GM12878 (cell line): ENCODE data around the gene RBMS1. TPM values are rescaled to one million over a fixed set of nuclear protein-coding genes. Genes with fewer than 3 reads are reported as not detected.

Experiments
- ATAC-seq: fragments of 200-7000 bp; cut with Tn5 transposase; 3 replicates; pipeline ENCODE4 v1.9.1; 2020; ENCODE audit warnings: mild to moderate bottlenecking, moderate library complexity
- BruUV-seq: library from RNA; stranded (reverse); fragments of 400-500 nt; replicated peaks from 2 replicates; lab custom pipeline; 2021; lab: Mats Ljungman, UMichigan
- CTCF ChIA-PET: fragments of 300-600 bp; sonication (Branson Sonifier 250); formaldehyde crosslinking; extraction: SDS; loops from one replicate; lab custom pipeline; 2021; ENCODE audit warnings: inconsistent platforms; lab: Yijun Ruan, JAX
- POLR2A ChIA-PET: fragments of 350-600 bp; formaldehyde crosslinking; extraction: SDS; loops from one replicate; lab custom pipeline; 2021; ENCODE audit warnings: inconsistent platforms; lab: Charles Lee
- RAD21 ChIA-PET: fragments of 300-600 bp; sonication (Branson Sonifier 250); formaldehyde crosslinking; loops from one replicate; lab custom pipeline; 2023; ENCODE audit warnings: antibody characterized with exemption; ENCODE audit not compliant: unreplicated experiment; lab: Charles Lee
- SMC1A ChIA-PET: fragments of 300-600 bp; sonication (Branson Sonifier 250); formaldehyde crosslinking; loops from one replicate; lab custom pipeline; 2023; ENCODE audit not compliant: unreplicated experiment, uncharacterized antibody; lab: Charles Lee
- DNase-seq: peaks from one replicate; pipeline ENCODE4 v3.0.0-alpha.2; 2011; ENCODE audit warnings: low read depth, low spot score
- FAIRE-seq: peaks from 3 replicates; lab custom pipeline; 2011; peaks lifted over from hg19 to GRCh38; lab: Jason Lieb, UNC
- H2AFZ ChIP-seq: 2 replicates; pipeline ENCODE4 v1.6.0; 2011; ENCODE audit warnings: low read depth, low read length, control low read depth; ENCODE audit not compliant: control insufficient read depth
- H3K27ac ChIP-seq: 2 replicates; pipeline ENCODE4 v1.5.1; 2011; ENCODE audit warnings: control low read depth; ENCODE audit not compliant: control insufficient read depth, insufficient read depth
- H3K27me3 ChIP-seq, 2 experiments: replicated peaks in 1 of 2; 2 replicates each; pipeline versions ENCODE4 v1.6.0 to v1.6.1; 2011; ENCODE audit warnings: low read length in 1 of 2; ENCODE audit not compliant: control insufficient read depth in 2 of 2, insufficient read depth in 2 of 2
- H3K36me3 ChIP-seq, 2 experiments: 2 replicates each; pipeline ENCODE4 v1.5.1; 2011; ENCODE audit warnings: low read length in 1 of 2; ENCODE audit not compliant: control insufficient read depth in 2 of 2, insufficient read depth in 2 of 2
- H3K4me1 ChIP-seq: 2 replicates; pipeline ENCODE4 v1.6.1; 2011; ENCODE audit warnings: mild to moderate bottlenecking, low read length, moderate library complexity, mixed read lengths; ENCODE audit not compliant: control insufficient read depth, insufficient read depth
- H3K4me2 ChIP-seq: 2 replicates; pipeline ENCODE4 v1.6.0; 2011; ENCODE audit warnings: control low read depth; ENCODE audit not compliant: control insufficient read depth, insufficient read depth
- H3K4me3 ChIP-seq: fragments of 200-600 bp; sonication (generic); 2 replicates; pipeline ENCODE4 v1.5.1; 2016
- H3K79me2 ChIP-seq: 2 replicates; pipeline ENCODE4 v1.6.0; 2011; ENCODE audit warnings: low read length; ENCODE audit not compliant: control insufficient read depth, insufficient read depth
- H3K9ac ChIP-seq: 2 replicates; pipeline ENCODE4 v1.8.0; 2011; ENCODE audit warnings: low read length, control low read depth, mixed read lengths; ENCODE audit not compliant: control insufficient read depth, insufficient read depth
- H3K9me3 ChIP-seq: replicated peaks from 3 replicates; pipeline ENCODE4 v1.5.1; 2011; ENCODE audit warnings: mild to moderate bottlenecking, low read length; ENCODE audit not compliant: control insufficient read depth, insufficient read depth
- H4K20me1 ChIP-seq: 2 replicates; pipeline ENCODE4 v1.6.0; 2011; ENCODE audit not compliant: control insufficient read depth, insufficient read depth
- ASH2L ChIP-seq: fragments of 300-600, 200-600 bp; sonication (generic); IDR thresholded peaks from 2 replicates; pipeline ENCODE4 v1.6.1; 2017; ENCODE audit warnings: low read depth, mild to moderate bottlenecking, borderline replicate concordance
- CBX3 ChIP-seq: fragments of 200-600 bp; sonication (generic); IDR thresholded peaks from 2 replicates; pipeline ENCODE4 v1.6.1; 2016; ENCODE audit warnings: low read depth, borderline replicate concordance
- CHD2 ChIP-seq: IDR thresholded peaks from 2 replicates; pipeline ENCODE4 v1.6.1; 2011; ENCODE audit warnings: low read depth, low read length, improper control_type of control experiment, borderline replicate concordance
- EED ChIP-seq: sonication (generic); IDR thresholded peaks from 2 replicates; pipeline ENCODE4 v1.6.1; 2016; ENCODE audit warnings: antibody characterized with exemption, low read depth
- EGR1 ChIP-seq, 2 experiments: IDR thresholded peaks; 1 replicate in 1 of 2; 2 replicates in 1 of 2; pipeline ENCODE4 v1.6.1; 2011 to 2012; ENCODE audit warnings: low read depth in 2 of 2, low read length in 2 of 2, borderline replicate concordance in 1 of 2, mild to moderate bottlenecking in 1 of 2, moderate library complexity in 1 of 2
- HCFC1 ChIP-seq: fragments of 150-350 bp; IDR thresholded peaks from 2 replicates; pipeline ENCODE4 v1.6.1; 2014; ENCODE audit warnings: low read length
- NFXL1 ChIP-seq: fragments of 450-650 bp; IDR thresholded peaks from 2 replicates; pipeline ENCODE4 v1.6.1; 2017; ENCODE audit warnings: antibody characterized with exemption, mild to moderate bottlenecking, borderline replicate concordance
- RAD21 ChIP-seq: IDR thresholded peaks from 2 replicates; pipeline ENCODE4 v1.6.1; 2011; ENCODE audit warnings: mild to moderate bottlenecking, low read depth, low read length, moderate library complexity; ENCODE audit not compliant: insufficient read depth
- SIX5 ChIP-seq: IDR thresholded peaks from 2 replicates; pipeline ENCODE4 v1.6.1; 2011; ENCODE audit warnings: mild to moderate bottlenecking, low read depth, low read length, moderate library complexity; ENCODE audit not compliant: severe bottlenecking
- SMAD5 ChIP-seq: IDR thresholded peaks from 2 replicates; pipeline ENCODE4 v1.6.1; 2016; ENCODE audit warnings: antibody characterized with exemption, low read depth
- SP1 ChIP-seq: IDR thresholded peaks from one replicate; pipeline ENCODE4 v1.6.1; 2011; ENCODE audit warnings: low read depth, low read length
- SPI1 ChIP-seq: IDR thresholded peaks from 2 replicates; pipeline ENCODE4 v1.6.1; 2011; ENCODE audit warnings: low read depth, mild to moderate bottlenecking, low read length, moderate library complexity, borderline replicate concordance; ENCODE audit not compliant: insufficient read depth
- TBL1XR1 ChIP-seq: IDR thresholded peaks from 2 replicates; pipeline ENCODE4 v1.6.1; 2012; ENCODE audit warnings: low read depth, low read length, improper control_type of control experiment
- ZNF274 ChIP-seq: IDR thresholded peaks from one replicate; pipeline ENCODE4 v1.8.0; 2011; ENCODE audit not compliant: insufficient read length, insufficient read depth
- ZNF384 ChIP-seq: IDR thresholded peaks from 2 replicates; pipeline ENCODE4 v1.6.1; 2012; ENCODE audit warnings: low read depth, mild to moderate bottlenecking, low read length, improper control_type of control experiment, borderline replicate concordance
- ZZZ3 ChIP-seq: IDR thresholded peaks from 2 replicates; pipeline ENCODE4 v1.6.1; 2011; ENCODE audit warnings: low read depth; ENCODE audit not compliant: control insufficient read depth, insufficient read length
- WGBS: methylation state at CpG from one replicate; pipeline ENCODE4 v1.1.6; 2016; ENCODE audit warnings: low lambda C conversion rate; ENCODE audit not compliant: insufficient replicate concordance, insufficient coverage; ENCODE audit errors: missing lambda C conversion rate; 5-methylcytosine and 5-hydroxymethylcytosine counted together
- in situ Hi-C: fragments of 300-500 bp; cut with MboI; formaldehyde crosslinking; loops from 9 replicates; pipeline ENCODE4 v1.14.3; 2018; ENCODE audit warnings: mixed read lengths
- intact Hi-C: fragments of 100-400 bp; cut with micrococcal nuclease; formaldehyde crosslinking; loops from one replicate; pipeline ENCODE4 v1.14.2; 2022; ENCODE audit not compliant: unreplicated experiment
- polyA plus RNA-seq, 11 experiments: library from polyadenylated mRNA; depleted of rRNA in 4 of 11; unstranded in 6 of 11; stranded (reverse) in 5 of 11; fragments of >200 nt; fragmentation: Nextera tagmentation in 4 of 11; fragmentation: Illumina TruSeq in 1 of 11; extraction: Ambion mirVana in 4 of 11; extraction: Trizol in 1 of 11; gene quantifications; 1 replicate in 1 of 11; 2 replicates in 10 of 11; pipeline versions ENCODE4 v1.2.1 to v1.2.3, GENCODE V29; 2011 to 2016; ENCODE audit warnings: inconsistent platforms in 2 of 11, missing spikeins in 2 of 11, low read depth in 1 of 11
- total RNA-seq, 4 experiments: library from RNA; depleted of rRNA in 3 of 4; stranded (reverse); fragments of >200 nt in 3 of 4; fragmentation: Illumina TruSeq in 1 of 4; extraction: Trizol in 1 of 4; gene quantifications; 2 replicates each; pipeline versions ENCODE4 v1.2.1 to v1.2.3, GENCODE V29; 2013 to 2021
- TF ChIP-seq, protein P1 (sequence below): fragments of 450-650 bp; IDR thresholded peaks from 2 replicates; pipeline ENCODE4 v1.6.1; 2017; ENCODE audit warnings: low read depth, mild to moderate bottlenecking, moderate library complexity
- TF ChIP-seq, protein P2 (sequence below): fragments of 150-350 bp; IDR thresholded peaks from 2 replicates; pipeline ENCODE4 v1.6.1; 2014; ENCODE audit warnings: mild to moderate bottlenecking, low read depth, low read length
- TF ChIP-seq, protein P3 (sequence below), 3 experiments: IDR thresholded peaks in 2 of 3; conservative IDR thresholded peaks in 1 of 3; 2 replicates each; pipeline ENCODE4 v1.5.1; 2011; ENCODE audit warnings: low read depth in 3 of 3, low read length in 3 of 3, mild to moderate bottlenecking in 3 of 3, control low read depth in 2 of 3, moderate library complexity in 2 of 3, inconsistent platforms in 1 of 3, mixed read lengths in 1 of 3; ENCODE audit not compliant: control insufficient read depth in 2 of 3, insufficient read depth in 1 of 3; ENCODE audit errors: extremely low read depth in 1 of 3

The RBMS1 gene
- total and polyA plus RNA-seq, 10 of the 15 experiments (the other 5 are each of a cell fraction or from before 2014, with no cell fraction given) = 0.04 to 0.31 (median 0.17) TPM; not detected in 1

DNA sequence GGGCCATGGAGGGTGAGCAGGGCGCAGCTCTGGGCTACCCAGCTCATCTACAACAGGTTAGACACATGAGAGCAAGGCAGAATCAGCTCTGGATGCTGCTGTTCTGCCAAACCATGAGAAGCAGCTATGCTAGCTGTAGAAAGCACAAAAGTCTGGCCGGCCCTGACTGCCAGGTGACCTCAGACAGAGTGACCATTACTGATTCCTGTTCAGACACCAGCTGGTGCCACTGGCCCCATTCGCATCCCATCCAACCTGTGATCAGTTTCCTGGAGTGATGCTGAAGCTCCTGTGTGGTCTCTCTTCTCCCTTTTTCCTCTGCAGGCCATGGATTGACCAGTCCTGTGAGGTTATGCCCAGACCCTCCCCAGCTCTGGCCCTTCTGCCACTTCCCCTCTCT is 14.3 kb downstream of the RBMS1 start (continued):
- no peak for TF ChIP-seq SP1

DNA sequence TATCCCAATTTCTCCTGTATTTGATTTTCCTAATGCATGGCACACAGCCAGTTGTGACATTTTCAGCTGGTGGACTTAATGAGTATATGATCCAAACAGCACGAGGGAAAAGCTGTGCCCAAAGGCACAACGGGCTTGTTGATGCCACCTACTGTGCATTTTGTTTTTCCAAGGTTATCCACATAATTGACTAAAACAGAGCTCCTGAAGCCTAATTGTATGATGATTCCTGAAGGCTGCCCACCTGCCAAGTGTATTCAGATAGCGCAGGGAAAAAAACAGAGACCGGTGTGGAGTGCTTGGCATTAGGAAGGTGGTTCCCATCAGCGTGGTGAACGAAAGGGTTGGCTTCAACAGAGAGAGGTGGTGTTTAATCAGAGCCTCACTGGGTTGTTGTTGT is 14.9 kb downstream of the RBMS1 start:
- BruUV-seq = no TSS peak
- H3K27me3 ChIP-seq = no peaks in the 10 kb centered on the region
- no peak overlapping the region for H2AFZ ChIP-seq
- SMC1A ChIA-PET = no interaction called here
- intact Hi-C loops (no loop called here), in situ Hi-C loops (no loop called here)
- FAIRE-seq = no peak
- POLR2A ChIA-PET = no interaction called here
- RAD21 ChIA-PET = no interaction called here
- H3K27ac ChIP-seq = no peak overlapping the region
- no peak for ATAC-seq
- H3K9me3 ChIP-seq = no peaks in the 10 kb centered on the region
- H3K4me2 ChIP-seq = no peak overlapping the region
- no peaks in the 10 kb centered on the region for H3K79me2 ChIP-seq
- no peak overlapping the region for H3K9ac ChIP-seq
- CTCF ChIA-PET = interaction anchor here (2.0 kb wide), 1 partner anchor 49 kb away, joined by 4 read pairs; no protein-coding TSS in a partner anchor
- 30% methylated on average over 6 of the region's 6 CpGs for WGBS
- H4K20me1 ChIP-seq = no peaks in the 10 kb centered on the region
- H3K36me3 ChIP-seq = no peaks in the 10 kb centered on the region
- no peak for DNase-seq
- H3K4me1 ChIP-seq = no peaks in the 10 kb centered on the region
- no peak overlapping the region for H3K4me3 ChIP-seq
- TF ChIP-seq EED (no peak), NFXL1 (no peak), EGR1 (IDR thresholded peaks at IDR 0.05; ENCODE audit: borderline replicate concordance in 1 of 2, low read depth in 2 of 2, low read length in 2 of 2) (no peak), SIX5 (no peak), CHD2 (no peak), SPI1 (no peak), RAD21 (no peak), ZZZ3 (no peak), ZNF384 (no peak), SMAD5 (no peak), TBL1XR1 (no peak), CBX3 (no peak), ZNF274 (no peak), HCFC1 (no peak), ASH2L (no peak)
- TF ChIP-seq, protein P1, sequence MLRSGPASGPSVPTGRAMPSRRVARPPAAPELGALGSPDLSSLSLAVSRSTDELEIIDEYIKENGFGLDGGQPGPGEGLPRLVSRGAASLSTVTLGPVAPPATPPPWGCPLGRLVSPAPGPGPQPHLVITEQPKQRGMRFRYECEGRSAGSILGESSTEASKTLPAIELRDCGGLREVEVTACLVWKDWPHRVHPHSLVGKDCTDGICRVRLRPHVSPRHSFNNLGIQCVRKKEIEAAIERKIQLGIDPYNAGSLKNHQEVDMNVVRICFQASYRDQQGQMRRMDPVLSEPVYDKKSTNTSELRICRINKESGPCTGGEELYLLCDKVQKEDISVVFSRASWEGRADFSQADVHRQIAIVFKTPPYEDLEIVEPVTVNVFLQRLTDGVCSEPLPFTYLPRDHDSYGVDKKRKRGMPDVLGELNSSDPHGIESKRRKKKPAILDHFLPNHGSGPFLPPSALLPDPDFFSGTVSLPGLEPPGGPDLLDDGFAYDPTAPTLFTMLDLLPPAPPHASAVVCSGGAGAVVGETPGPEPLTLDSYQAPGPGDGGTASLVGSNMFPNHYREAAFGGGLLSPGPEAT = no peak
- TF ChIP-seq, protein P2, sequence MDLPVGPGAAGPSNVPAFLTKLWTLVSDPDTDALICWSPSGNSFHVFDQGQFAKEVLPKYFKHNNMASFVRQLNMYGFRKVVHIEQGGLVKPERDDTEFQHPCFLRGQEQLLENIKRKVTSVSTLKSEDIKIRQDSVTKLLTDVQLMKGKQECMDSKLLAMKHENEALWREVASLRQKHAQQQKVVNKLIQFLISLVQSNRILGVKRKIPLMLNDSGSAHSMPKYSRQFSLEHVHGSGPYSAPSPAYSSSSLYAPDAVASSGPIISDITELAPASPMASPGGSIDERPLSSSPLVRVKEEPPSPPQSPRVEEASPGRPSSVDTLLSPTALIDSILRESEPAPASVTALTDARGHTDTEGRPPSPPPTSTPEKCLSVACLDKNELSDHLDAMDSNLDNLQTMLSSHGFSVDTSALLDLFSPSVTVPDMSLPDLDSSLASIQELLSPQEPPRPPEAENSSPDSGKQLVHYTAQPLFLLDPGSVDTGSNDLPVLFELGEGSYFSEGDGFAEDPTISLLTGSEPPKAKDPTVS = no peak
- TF ChIP-seq, protein P3, sequence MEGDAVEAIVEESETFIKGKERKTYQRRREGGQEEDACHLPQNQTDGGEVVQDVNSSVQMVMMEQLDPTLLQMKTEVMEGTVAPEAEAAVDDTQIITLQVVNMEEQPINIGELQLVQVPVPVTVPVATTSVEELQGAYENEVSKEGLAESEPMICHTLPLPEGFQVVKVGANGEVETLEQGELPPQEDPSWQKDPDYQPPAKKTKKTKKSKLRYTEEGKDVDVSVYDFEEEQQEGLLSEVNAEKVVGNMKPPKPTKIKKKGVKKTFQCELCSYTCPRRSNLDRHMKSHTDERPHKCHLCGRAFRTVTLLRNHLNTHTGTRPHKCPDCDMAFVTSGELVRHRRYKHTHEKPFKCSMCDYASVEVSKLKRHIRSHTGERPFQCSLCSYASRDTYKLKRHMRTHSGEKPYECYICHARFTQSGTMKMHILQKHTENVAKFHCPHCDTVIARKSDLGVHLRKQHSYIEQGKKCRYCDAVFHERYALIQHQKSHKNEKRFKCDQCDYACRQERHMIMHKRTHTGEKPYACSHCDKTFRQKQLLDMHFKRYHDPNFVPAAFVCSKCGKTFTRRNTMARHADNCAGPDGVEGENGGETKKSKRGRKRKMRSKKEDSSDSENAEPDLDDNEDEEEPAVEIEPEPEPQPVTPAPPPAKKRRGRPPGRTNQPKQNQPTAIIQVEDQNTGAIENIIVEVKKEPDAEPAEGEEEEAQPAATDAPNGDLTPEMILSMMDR (IDR thresholded peaks at IDR 0.05 in 2 of 3, conservative IDR thresholded peaks at IDR 0.05 in 1 of 3; ENCODE audit: control insufficient read depth in 2 of 3, extremely low read depth in 1 of 3, insufficient read depth in 1 of 3, low read depth in 3 of 3, low read length in 3 of 3) = no peak
